ENCODE measurements around the gene PEAK3.
A peak's percentile ranks its signal among the peaks of the same experiment; 100 is the strongest.
"Not testable (repeated sequence)": the region's sequence is repeated elsewhere in the genome, so short reads cannot be mapped to it uniquely, and the experiment has no call there.

The PEAK3 gene

DNA sequence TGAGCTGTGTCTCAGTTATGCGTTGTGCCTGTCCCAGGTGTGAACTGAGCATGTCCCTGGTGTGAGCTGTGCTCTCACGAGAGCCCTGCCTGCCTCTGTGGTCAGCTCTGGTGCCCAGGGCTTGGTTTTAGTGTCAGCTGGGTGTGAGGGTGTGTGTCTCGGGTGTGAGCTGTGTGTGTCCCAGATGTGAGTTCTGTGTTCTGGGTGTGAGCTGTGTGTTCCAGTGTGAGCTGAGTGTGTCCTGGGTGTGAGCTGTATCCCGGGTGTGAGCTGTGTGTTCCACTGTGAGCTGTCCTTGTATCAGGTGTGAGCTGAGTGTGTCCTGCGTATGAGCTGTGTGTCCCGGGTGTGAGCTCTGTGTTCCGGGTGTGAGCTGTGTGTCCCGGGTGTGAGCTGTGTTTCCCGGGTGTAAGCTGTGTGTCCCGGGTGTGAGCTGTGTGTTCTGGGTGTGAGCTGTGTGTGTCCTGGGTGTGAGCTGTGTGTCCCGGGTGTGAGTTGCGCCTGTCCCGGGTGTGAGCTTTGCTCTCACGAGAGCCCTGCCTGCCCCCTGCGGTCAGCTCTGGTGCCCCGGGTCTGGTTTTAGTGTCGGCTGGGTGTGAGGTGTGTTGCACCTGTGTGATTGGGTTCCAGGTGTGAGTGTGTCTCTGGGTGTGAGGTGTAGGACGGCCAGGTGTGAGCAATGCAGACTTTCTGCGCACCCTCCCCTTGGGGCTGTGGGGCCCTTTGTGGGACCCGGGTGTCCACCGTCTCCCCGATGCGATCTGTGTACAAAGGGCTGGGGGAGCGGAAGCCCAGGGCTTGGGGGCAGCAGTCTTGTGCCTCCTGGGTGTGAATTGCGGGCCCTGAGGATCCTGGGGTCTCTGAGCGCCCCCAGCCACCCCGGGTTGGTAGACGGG, 7.1 kb upstream of the PEAK3 start:
- DNase-seq (ENCODE audit: low read depth): no peak

DNA sequence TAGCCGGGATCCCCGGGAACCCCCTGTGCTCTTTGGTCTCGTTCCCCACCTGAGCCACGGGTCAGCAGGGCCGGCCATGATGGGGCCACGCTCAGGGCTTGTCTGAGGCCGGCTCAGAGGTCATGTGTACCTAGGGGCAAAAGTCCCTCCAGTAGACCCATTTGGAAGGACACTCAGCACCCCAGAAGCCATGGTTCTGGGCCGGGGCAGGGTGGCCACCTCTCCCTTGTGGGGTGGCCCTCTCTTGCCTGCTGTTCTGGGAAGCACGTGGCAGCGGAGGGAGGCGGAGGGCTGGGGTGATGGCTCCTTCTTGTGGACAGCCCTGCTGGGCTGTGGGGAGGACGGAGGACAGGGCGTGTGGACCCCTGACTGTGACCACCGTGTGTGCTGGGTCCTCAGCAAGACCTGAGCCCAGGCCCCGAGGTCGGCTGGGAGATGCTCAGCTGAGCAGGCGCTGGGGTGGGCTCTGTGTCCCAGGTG, 6.4 kb upstream of the PEAK3 start:
- no peak for DNase-seq (ENCODE audit: low read depth)

DNA sequence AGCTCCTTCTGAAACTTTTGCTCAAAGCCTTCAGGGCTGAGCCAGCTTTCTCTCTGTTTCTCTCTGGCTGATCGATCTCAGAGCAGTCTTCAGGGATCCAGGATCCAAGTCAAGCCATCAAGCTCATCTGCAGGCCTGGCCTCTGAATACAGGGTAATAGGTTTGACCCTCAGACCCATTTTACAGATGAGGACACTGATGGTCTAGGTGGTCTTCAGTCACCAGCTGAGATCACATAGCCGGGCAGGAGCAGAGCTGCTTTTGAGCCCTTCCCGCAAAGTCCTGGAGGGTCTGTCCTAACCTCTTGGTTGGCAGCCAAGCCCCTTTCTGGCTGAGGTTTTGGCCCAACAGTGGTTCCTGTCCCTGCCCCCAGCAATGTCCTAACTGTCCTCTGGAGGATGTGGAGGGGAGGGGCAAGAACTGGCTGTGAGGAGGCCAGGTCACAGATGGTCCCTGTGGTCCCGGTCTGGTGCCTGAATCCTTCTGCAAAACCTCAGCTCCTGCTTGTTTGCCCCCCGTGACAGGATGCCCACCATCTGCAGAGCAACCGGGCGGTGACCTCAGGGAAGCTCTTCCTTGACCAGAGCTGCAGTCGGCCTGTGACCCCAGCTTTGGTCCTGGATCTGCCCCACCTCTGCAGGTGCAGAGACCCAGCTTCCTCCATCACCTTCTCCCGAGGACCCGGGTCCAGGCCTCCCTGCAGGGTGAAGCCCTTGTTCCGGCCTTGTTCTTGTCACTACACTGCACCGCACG, 5.8 kb upstream of the PEAK3 start:
- no peak for DNase-seq (ENCODE audit: low read depth)

DNA sequence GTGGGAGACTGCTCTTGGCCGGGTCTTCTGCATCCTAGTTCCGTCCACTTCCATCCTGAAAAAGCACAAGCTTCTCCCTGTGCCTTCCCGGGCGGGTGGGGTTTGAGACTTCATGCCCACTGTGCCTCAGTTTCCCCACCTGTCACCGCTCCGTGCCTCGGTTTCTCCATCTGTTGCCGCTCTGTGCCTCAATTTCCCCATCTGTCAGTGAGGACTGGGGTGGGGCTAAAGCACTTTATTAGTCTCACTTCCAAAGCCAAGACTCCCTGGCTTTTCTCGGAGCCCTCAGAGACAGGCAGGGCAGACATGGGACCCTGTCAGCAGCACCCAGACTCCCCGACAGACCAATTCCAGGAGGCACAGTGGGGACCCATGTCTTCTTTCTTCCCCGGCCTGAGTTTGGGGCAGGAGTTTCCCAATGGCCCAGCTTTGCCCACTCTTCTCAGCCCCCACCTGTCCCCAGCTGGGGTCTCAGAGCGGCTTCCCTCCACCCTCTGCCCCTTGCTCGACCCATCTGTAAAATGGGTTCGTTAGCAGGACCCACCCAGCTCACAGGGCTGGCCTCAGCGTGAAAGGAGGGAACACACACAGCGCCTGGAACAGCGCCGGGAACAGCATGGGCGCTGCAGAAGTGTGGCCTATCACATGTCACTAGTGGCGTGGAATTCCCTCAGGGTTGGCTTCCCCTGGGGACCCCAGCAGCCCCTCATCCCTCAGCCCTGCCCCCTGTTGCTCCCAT, 4.6 kb upstream of the PEAK3 start:
- no peak for DNase-seq (ENCODE audit: low read depth)

DNA sequence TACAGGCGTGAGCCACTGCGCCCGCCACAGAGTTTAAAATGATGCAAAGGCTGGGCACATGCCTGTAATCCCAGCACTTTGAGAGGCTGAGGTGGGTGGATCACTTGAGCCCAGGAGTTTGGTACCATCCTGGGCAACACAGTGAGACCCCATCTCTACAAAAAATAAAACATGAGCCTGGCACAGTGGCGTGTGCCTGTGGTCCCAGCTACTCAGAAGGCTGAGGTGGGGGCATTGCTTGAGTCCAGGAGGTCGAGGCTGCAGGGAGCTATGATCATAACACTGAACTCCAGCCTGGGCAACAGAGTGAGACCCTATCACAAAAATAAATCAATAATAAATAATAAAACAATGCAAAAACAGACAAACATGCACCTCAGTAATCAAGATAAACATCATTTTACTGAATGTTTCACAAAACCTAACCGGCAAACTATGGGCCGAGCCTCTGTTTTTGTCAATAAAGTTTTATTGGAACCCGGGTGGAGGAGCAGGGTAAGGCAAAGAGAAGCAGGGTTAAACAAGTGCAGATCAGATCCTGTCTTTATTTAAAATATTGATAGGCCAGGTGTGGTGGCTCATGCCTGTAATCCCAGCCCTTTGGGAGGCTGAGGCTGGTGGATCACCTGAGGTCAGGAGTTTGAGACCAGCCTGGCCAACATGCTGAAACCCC, 2.0 kb upstream of the PEAK3 start:
- no peak for DNase-seq (ENCODE audit: low read depth)

- no peak for DNase-seq (ENCODE audit: low read depth)
Observed at GRCh38 chr19:2282862-2283237, 875 bp upstream of the PEAK3 start.

DNA sequence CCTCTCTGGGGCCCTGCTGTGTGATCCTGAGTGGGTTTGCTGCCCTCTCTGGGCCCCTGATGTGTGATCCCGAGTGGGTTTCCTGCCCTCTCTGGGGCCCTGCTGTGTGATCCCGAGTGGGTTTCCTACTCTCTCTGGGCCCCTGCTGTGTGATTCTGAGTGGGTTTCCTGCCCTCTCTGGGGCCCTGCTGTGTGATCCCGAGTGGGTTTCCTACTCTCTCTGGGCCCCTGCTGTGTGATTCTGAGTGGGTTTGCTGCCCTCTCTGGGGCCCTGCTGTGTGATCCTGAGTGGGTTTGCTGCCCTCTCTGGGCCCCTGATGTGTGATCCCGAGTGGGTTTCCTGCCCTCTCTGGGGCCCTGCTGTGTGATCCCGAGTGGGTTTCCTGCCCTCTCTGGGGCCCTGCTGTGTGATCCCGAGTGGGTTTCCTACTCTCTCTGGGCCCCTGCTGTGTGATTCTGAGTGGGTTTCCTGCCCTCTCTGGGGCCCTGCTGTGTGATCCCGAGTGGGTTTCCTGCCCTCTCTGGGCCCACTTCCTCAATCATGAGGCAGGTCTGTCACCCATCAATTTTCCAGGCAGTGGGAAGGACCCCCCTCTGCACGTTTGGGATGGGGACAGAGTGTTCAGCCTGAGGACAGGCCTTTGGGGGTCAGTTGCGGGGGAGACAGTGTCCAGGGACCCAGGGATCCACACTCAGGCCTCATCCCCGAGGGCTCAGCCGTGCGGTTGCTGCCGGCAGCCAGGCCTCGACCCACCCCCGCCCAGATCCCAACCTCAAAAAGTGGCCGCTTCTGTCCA, 512 bp downstream of the PEAK3 start:
- not testable (repeated sequence) for DNase-seq (ENCODE audit: low read depth)

GRCh38 chr19:2280633-2281264, 1.2 kb downstream of the PEAK3 start:
- DNase-seq (ENCODE audit: low read depth): no peak

- DNase-seq (ENCODE audit: low read depth): no peak
Observed at GRCh38 chr19:2278459-2279158, 3.4 kb downstream of the PEAK3 start.

DNA sequence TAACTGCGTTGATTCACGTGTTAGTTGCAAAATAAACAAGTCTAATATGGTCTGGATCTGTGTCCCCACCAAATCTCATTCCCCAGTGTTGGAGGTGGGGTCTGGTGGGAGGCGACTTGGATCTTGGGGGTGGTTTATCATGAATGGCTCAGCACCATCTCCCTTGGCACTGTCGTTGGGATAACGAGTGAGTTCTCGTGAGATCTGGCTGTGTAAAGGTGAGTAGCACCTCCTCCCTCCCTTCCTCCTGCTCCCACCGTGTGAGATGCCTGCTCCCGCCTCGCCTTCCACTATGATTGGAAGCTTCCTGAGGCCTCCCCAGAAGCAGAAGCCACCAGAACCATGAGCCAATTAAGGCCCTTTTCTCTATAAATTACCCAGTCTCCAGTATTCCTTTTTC, 4.8 kb downstream of the PEAK3 start:
- DNase-seq (ENCODE audit: low read depth): no peak

GRCh38 chr19:2276429-2276986, 5.5 kb downstream of the PEAK3 start:
- DNase-seq (ENCODE audit: low read depth): no peak

DNA sequence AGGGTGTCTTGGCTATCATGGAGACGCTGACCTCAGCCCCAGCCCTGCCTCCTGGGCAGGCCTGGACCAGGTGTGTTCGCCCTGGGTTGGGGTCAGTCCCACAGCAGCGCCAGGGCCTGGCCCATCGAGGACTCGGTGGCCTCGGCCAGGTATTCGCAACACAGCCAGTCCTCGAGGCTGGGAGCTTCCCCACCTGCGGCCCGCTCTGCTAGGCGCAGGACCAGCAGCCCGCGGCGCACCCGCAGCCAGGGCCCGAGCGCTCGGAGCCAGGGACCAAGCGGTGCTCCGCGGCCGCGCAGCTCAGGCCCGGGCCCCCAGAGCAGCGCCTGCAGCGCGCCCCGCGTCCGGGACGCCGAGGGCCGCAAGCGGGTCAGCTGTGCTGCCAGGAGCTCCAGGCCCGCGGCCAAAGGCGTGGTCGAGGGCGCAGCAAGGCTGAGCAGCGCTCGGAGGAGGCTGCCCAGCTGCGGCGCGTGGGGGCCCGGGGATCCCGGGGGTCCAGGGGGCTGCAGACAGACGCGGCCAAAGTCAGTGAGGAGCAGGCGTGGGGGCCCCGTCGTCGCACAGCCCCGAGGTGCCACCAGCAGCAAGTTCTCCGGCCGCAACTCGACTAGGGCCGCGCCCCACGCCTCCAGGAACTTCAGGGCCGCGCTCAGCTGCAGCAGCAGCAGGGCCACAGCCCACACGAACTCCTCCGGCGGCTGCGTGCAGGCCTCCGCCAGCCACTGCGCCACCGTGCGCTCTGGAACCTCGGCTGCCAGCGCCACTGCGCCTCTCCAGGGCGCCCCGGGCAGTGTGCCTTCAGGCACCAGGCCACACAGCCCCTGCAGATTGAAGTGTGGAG, 6.2 kb downstream of the PEAK3 start:
- DNase-seq (ENCODE audit: low read depth): no peak

DNA sequence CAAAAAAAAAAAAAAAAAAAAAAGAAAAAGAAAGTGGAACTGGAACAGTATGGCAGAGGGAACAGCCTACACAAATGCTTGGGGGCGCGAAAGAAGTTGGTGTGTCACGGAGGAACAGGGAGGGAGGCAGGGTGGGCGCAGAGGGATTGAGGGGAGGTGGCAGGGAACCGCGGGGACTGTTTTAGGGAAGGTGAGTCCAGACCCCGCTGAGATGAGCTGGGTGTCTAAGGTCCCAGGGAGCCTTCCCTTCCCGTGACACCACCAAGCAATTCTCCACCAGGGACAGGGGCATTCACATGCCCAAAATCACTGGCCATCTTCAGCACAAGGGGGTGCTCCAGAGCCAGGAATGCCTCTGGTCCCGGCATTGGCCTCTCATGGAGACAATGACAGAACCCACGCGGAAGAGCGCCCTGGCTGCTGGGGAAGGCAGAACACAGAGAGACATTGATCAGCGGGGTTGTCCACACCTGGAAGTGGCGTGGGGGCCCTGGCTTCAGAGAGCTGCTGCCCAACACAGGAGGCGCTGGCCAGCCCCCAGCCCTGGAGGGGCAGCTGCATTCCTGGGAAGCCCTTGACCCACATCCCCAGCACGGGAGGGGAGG, 6.9 kb downstream of the PEAK3 start:
- no peak for DNase-seq (ENCODE audit: low read depth)

DNA sequence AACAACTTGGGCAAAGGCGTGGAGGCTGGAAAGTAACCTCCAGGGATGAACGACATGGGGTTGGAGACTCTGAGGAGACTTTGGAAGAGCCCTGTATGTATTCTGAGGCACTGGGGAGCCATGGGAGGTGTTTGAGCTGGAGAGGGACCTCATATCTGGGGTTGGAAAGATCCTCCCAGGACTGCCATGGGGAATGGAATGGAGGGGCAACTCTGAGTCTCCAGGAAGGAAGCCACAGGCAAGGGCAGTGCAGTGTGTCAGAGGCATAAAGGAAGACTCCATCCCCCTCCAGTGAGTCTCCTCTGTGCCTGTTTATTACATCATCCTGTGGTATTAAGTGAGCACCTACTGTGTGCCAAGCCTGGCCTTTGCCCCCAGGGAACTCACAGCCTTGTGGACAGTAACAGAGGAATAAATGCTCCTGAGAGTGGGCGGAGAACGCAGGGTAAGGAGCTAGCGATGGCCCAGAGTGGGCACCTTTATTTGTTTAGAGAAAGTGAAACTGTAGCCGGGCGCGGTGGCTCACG, 7.7 kb downstream of the PEAK3 start:
- DNase-seq (ENCODE audit: low read depth): no peak

DNA sequence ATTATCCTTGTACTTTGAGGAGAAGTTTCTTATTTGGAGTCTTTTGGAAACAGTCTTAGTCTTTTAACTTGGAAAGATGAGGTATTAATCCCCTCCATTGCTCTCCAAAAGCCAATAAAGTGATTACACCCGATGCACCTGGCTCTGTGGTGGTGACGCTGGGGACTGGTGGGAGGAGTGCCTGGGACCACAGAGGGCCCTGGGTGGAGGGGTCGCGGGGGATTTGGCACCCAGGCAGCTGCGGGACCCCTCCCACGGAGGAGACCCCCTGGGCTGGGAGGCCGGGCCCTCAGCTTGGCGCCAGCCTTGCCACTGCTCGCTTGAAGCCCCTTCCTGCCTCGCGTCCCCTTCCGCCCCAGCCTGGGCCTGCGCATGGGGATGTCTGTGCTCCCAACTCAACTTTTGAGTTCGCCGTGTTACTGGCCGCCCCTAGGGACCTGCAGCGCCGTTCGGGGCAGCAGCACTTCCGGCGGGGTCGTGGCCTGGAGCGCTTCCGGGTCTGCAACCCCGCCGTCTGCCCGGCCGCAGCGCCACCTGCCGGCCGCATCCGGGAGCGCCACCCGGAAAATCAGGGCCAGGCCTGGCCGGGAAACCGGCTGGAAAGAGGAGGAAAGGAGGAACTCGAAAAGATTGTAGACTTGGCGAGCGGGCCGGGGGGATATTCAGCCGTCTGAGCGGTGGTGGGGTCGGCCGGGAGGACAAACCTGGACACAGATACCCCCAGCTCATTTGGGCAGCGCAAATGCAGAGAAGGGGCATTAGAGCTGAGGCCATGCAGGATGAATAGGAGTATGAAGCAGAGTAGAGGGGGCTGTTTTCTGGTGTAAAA, 8.4 kb downstream of the PEAK3 start:
- DNase-seq (ENCODE audit: low read depth): peak; percentile 57

DNA sequence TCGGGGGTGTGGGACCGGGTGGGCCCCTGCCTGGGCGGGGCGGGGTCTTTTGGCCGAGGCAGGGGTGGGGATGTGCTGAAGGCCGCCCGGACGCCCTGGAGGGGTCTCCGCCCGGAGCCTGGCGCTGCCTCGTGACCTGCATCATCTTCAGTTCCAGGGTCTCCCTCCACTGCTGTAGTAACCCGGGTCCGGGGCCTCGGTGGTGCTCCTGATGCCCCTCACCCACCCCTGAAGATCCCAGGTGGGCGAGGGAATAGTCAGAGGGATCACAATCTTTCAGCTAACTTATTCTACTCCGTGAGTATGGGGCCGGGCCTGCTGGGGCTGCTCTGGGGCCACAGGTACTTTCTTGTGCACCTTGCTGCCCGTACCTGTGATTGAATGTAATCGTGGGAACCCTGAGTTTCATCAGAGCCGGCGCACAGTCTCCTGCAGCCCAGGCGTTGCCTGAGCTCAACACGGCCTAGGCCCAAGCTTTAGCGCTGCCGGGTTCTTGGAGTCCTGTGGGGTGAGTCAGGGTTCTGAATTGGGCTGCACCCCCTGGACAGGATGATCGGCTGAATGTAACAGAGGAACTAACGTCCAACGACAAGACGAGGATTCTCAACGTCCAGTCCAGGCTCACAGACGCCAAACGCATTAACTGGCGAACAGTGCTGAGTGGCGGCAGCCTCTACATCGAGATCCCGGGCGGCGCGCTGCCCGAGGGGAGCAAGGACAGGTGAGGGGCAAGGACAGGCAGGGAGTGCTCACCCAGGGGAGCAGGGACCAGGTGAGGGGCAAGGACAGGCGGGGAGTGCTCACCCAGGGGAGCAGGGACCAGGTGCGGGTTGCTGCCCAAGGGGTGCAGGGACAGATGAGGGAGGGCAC, 10.5 kb downstream of the PEAK3 start:
- no peak for DNase-seq (ENCODE audit: low read depth)

Data from stimulated activated CD8-positive, alpha-beta memory T cell treated with anti-CD3 and anti-CD28 coated beads, Interleukin-12 subunit alpha, Interleukin-12 subunit beta, amount 100 ng/mL, for 4 hours (primary cell).